Measurements from ENCODE around the gene GBA2. TPM values are rescaled to one million over a fixed set of nuclear protein-coding genes. Genes with fewer than 3 reads are reported as not detected.

GBA2 gene
- total and polyA plus RNA-seq, 2 experiments from 2014 or later: 135 to 157 TPM

DNA sequence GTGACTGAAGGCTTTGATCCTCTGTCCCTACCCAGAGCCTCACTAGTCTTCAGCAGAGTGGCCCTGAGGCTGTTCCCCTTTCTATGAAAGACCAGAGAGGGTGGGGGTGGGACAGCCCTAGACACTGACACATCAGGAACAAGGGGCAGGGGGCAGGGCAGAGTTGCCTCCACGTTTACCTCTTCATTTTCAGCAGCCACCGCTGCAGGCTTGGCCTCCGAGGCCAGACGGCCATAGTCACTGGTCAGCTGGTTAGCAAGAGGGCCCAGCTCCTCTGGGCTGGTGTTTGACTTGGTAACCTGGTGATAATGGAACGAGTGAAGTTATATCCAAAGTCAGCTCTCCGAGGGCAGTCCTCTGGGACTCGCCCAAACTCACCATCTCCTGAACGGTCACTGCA is 43.7 kb downstream of the GBA2 start:
- no peaks in the 10 kb centered on the region for H3K4me1 ChIP-seq (ENCODE audit: low read depth)
- peaks cover 86% of the 10 kb centered on the region for H3K36me3 ChIP-seq
- H3K27me3 ChIP-seq: no peaks in the 10 kb centered on the region
- no peak overlapping the region for H3K4me3 ChIP-seq
- no peaks in the 10 kb centered on the region for H3K9me3 ChIP-seq (ENCODE audit: low read depth)
- DNase-seq (ENCODE audit: low read depth in 1 of 2, low spot score in 1 of 2): no peak
- TF ChIP-seq, protein P1, sequence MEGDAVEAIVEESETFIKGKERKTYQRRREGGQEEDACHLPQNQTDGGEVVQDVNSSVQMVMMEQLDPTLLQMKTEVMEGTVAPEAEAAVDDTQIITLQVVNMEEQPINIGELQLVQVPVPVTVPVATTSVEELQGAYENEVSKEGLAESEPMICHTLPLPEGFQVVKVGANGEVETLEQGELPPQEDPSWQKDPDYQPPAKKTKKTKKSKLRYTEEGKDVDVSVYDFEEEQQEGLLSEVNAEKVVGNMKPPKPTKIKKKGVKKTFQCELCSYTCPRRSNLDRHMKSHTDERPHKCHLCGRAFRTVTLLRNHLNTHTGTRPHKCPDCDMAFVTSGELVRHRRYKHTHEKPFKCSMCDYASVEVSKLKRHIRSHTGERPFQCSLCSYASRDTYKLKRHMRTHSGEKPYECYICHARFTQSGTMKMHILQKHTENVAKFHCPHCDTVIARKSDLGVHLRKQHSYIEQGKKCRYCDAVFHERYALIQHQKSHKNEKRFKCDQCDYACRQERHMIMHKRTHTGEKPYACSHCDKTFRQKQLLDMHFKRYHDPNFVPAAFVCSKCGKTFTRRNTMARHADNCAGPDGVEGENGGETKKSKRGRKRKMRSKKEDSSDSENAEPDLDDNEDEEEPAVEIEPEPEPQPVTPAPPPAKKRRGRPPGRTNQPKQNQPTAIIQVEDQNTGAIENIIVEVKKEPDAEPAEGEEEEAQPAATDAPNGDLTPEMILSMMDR (IDR thresholded peaks at IDR 0.05; ENCODE audit: low read depth, low read length): no peak
- no peak overlapping the region for H3K27ac ChIP-seq

DNA sequence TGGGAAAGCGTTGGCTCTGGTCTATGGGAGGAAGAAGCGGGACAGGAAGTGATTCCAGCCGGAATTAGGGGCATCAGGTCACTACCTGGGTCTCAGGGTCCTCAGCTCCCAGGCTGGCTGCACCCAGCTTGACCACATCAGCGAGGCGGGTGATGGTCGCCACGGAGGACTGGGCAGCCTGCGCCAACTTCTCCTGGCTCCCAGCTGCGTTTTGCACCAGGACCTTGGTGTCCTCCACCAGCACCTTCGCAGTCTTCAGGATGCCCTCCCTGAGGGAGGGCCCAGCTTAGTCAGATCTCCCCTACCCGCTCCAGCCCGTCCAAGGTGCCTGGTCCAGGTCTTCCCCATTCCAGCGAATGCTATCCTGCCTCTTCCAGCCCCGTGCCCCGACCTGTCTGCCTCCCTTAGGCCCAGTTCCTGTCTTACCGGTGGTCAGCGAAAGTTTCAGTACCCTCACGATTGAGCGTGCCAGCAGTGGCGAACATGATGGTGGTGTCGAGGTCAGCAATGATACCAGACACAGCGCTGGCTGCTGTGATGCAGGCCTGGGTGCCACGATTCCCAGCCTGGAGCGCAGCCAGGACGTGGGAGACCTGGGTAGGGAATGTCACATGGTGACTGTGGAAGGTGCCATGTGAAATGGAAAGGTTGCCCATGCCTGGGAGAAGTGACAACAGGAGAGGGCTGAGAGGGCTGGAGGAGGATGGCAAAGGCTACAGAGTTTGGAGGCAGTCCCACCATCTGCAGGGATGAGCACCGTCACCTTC is 44.9 kb downstream of the GBA2 start:
- no peak for DNase-seq (ENCODE audit: low read depth in 1 of 2, low spot score in 1 of 2)

DNA sequence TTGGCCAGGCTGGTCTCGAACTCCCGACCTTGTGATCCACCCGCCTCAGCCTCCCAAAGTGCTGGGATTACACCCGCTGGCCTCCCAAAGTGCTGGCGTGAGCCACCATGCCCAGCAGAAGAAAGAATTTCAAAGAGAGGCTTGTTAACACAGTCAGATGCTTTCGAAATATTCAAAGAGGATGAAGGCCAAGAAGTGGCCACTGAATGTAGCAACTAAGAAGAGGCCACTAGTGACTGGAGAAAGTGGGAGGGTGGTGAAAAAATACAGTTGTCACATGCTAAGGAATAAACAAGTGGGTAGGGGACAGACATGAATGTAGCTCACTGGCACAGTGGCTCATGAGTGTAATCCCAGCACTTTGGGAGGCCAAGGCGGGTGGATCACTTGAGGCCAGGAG is 46.3 kb downstream of the GBA2 start:
- peaks cover 95% of the 10 kb centered on the region for H3K36me3 ChIP-seq
- no peaks in the 10 kb centered on the region for H3K4me1 ChIP-seq (ENCODE audit: low read depth)
- TF ChIP-seq, protein P1 (IDR thresholded peaks at IDR 0.05; ENCODE audit: low read depth, low read length): no peak
- no peak for DNase-seq (ENCODE audit: low read depth in 1 of 2, low spot score in 1 of 2)
- H3K4me3 ChIP-seq: no peak overlapping the region
- H3K27ac ChIP-seq: no peak overlapping the region
- H3K9me3 ChIP-seq (ENCODE audit: low read depth): no peaks in the 10 kb centered on the region
- no peaks in the 10 kb centered on the region for H3K27me3 ChIP-seq

More for the DNA sequence above, 44.9 kb downstream of the GBA2 start:
- Histone ChIP-seq H3K36me3 (peaks cover 95% of the 10 kb centered on the region), H3K9me3 (ENCODE audit: low read depth) (no peaks in the 10 kb centered on the region), H3K4me3 (no peak overlapping the region), H3K27ac (no peak overlapping the region), H3K4me1 (ENCODE audit: low read depth) (no peaks in the 10 kb centered on the region), H3K27me3 (no peaks in the 10 kb centered on the region)
- TF ChIP-seq, protein P1 (IDR thresholded peaks at IDR 0.05; ENCODE audit: low read depth, low read length): no peak

DNA sequence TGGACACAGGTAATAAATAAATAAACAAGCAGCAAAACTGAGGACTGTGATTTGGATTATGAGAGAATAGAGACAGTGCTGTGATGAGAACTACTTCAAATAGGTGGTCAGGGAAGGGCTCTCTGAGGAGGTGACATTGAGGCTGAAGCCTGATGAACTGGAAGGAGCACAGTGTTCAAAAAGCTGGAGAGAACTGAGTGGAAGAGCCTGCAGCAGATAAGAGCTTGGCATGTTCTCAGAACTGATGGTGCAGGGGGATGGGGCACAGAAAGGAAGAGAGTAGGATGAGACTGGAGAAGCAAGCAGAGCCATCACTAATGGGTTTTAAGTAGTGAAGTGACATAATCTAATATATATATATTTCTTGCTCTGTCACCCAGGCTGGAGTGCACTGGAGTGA is 48.1 kb downstream of the GBA2 start:
- TF ChIP-seq, protein P1 (IDR thresholded peaks at IDR 0.05; ENCODE audit: low read depth, low read length): no peak
- Histone ChIP-seq H3K27me3 (no peaks in the 10 kb centered on the region), H3K4me1 (ENCODE audit: low read depth) (no peaks in the 10 kb centered on the region), H3K9me3 (ENCODE audit: low read depth) (no peaks in the 10 kb centered on the region), H3K36me3 (peaks cover 85% of the 10 kb centered on the region), H3K4me3 (no peak overlapping the region), H3K27ac (no peak overlapping the region)
- DNase-seq (ENCODE audit: low read depth in 1 of 2, low spot score in 1 of 2): no peak

DNA sequence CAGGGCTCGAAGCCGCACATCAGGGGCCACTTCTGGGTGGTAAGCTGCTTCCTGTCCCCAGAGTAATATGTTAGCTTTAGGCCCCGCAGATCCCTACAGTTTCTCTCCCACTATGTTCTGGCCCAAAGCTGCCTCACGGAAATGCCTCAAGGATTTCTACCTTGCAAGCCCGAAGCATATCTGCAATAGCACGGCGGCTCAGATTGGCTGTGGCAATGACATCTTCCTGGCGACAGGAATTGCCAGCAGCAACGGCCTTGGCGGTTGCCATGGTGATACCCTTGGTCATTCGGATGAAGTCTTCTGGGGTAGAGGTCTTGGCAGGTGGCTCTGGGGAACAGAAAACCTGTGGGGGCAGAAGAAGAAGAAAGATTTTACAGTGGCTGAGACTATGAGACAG is 49.0 kb downstream of the GBA2 start:
- DNase-seq (ENCODE audit: low read depth in 1 of 2, low spot score in 1 of 2): no peak
- H3K4me3 ChIP-seq: no peak overlapping the region
- H3K9me3 ChIP-seq (ENCODE audit: low read depth): no peaks in the 10 kb centered on the region
- peaks cover 76% of the 10 kb centered on the region for H3K36me3 ChIP-seq
- TF ChIP-seq, protein P1 (IDR thresholded peaks at IDR 0.05; ENCODE audit: low read depth, low read length): no peak
- H3K27me3 ChIP-seq: no peaks in the 10 kb centered on the region
- H3K4me1 ChIP-seq (ENCODE audit: low read depth): no peaks in the 10 kb centered on the region
- H3K27ac ChIP-seq: no peak overlapping the region
